Measurements from ENCODE around the gene RBM22.

RBM22 gene

DNA sequence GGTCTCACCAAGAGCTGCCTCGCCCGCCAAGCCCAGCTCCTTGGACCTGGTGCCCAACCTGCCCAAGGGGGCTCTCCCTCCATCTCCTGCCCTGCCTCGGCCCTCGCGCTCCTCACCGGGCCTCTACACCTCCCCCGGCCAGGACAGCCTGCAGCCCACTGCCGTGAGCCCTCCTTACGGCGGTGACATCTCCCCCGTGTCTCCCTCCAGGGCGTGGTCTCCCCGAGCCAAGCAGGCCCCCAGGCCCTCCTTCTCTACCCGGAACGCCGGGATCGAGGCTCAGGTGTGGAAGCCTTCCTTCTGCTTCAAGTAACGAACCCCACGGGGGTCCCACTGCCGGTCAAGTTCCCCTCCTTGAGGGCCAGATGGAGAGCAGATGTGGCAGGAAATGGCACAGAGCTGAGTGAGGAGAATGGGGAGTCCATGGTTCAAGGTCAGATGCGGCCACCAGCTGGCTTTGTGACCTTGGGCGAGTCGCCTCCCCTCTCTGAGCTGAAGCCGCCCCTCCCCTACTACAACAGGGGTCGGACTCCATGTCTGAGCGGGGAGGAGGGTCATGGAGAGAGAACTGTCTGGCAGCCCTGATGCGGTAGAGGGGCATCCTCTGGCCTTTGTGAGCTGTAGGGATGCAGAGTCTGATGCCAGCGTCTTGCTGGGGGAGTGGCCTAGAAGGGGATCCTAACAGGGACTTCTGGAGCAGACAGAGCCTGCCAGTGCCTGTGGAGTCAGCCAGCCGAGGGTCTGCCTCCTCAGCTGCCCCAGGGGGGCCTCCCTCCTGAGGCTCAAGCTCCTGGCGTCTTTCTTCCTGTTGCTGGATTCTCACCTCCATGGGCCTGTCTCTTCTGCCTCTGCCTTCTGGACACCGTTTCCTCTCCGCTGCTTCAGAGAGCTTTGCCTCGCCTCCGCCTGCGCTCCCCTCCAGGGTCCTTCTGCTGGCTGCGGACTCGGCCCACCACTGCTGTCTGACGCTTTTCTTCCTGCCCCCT is 50.5 kb downstream of the RBM22 start:
- no peak for DNase-seq

DNA sequence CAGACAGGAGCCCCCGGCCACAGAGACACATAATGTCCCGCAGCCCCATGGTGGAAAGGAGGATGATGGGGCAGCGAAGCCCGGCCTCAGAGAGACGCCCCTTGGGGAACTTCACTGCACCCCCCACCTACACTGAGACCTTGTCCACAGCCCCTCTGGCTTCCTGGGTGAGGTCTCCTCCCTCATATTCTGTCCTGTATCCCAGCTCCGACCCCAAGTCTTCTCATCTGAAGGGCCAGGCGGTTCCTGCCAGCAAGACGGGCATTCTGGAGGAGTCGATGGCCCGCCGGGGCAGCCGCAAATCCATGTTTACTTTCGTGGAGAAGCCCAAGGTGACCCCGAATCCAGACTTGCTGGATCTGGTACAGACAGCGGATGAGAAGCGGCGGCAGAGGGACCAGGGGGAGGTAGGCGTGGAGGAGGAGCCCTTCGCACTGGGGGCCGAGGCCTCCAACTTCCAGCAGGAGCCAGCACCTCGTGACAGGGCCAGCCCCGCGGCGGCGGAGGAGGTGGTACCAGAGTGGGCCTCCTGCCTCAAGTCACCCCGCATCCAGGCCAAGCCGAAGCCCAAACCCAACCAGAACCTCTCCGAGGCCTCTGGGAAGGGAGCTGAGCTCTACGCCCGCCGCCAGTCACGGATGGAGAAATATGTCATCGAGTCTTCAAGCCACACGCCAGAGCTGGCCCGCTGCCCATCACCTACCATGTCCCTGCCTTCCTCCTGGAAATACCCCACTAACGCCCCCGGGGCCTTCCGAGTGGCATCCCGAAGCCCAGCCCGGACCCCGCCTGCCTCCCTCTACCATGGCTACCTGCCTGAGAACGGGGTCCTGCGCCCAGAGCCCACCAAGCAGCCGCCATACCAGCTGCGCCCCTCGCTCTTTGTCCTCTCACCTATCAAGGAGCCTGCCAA is 51.5 kb downstream of the RBM22 start:
- DNase-seq, result no peak

DNA sequence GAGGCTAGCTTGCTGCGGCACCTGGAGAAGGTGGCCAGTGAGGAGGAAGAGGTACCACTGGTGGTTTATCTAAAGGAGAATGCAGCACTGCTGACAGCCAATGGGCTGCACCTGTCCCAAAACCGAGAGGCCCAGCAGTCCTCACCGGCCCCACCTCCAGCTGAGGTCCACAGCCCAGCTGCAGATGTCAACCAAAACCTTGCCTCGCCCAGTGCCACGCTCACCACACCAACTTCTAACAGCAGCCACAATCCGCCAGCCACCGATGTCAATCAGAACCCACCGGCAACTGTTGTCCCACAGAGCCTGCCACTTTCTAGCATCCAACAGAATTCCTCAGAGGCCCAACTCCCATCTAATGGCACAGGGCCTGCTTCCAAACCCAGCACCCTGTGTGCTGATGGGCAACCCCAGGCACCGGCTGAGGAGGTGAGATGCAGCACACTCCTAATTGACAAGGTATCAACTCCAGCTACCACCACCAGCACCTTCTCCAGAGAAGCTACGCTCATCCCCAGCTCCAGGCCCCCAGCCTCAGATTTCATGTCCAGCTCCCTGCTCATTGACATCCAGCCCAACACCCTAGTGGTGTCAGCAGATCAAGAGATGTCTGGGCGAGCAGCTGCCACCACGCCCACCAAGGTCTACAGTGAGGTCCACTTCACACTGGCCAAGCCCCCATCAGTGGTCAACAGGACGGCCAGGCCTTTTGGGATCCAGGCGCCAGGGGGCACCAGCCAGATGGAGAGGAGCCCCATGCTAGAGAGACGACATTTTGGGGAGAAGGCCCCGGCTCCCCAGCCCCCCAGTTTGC is 52.4 kb downstream of the RBM22 start:
- no peak for DNase-seq

DNA sequence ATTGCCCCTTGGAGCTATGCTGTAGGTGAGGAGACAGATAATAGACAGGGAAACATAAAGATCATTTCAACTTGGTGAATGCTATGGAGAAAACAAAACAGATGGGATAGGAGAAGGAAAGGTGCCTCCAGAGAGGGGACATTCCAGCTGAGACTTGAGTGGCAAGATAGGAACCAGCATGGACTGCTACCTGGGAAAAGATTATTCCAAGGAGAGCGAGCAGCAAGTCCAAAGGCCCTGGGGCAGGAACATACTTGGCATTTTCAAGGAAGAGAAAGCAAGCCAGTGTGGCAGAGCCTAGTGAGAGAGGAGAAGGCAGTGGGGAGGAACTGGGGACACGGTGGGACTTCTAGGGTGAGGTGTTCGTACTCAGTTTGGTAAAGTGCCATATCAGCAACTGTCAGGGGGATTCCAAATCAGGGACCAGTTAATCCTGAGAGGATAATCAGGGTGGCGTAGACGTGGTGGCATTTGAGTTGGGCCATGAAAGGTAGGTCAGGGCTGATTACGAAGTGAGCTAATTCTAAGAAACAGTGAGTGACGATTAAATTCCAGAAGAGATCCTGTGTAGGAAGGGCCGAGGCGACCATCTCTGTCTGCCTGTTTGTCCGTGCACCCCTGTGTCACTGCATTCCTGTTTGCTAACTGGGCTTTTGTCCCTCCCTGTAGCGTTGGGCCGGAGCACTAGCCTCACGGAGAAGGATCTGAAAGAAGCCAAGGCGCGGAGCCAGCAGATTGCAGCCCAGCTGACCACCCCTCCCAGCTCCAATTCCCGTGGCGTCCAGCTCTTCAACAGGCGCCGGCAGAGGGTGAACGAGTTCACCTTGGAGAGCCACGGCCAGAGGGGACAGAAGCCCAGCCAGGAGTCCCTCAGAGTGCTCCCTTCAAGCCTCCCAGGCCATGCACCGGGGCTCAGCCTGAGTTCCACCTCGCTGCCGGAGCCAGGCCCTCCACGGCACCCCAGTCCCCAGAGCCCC is 53.3 kb downstream of the RBM22 start:
- no peak for DNase-seq

DNA sequence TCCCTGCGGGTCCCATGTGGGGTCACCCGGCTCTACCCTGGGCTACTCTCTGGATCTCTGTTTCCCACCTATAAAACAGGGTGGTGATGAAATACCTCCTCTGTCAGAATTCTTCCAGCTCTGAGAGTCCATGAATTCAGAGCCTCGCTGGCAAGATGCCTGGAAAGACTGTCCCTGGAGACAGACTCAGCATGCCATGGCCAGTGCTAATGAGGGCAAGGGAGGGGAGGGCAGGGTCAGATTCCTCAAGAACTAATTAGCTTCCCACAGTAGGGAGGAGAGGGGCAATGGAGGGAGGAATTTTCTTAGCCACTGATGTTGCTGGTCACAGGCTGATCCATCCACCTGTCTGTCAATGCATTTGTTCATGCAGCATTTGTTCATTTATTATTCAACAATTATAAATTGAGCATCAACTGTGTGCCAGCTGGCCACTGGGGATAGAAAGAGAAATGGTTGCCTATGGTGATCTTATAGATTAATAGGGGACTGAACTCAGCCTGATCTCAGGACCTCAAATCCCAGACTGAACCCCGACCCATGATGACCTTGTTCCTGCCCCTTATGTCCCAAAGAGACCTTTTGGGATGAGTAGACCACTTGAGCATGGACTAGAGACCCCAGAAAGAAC is 55.7 kb downstream of the RBM22 start:
- DNase-seq, result peak; percentile 90

DNA sequence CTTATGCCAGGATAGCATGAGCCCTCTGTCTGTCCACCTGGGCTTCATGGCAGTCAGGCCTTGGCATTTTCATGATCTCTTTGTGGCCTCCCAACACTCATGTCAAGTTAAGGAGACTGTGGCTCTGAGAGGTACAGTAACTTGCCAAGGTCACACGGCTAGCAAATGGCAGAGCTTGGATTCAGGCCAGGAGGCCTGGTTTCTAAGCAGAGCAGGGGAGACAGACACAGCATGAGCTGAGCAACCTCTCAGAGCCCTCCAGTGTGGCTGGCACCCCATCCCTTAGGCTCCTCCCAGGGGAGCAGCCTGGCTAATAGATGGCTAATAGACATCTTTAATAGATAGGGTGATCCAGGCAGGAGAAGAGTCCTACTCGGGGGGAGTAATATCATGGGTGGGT is 56.3 kb downstream of the RBM22 start:
- no peak for DNase-seq

DNA sequence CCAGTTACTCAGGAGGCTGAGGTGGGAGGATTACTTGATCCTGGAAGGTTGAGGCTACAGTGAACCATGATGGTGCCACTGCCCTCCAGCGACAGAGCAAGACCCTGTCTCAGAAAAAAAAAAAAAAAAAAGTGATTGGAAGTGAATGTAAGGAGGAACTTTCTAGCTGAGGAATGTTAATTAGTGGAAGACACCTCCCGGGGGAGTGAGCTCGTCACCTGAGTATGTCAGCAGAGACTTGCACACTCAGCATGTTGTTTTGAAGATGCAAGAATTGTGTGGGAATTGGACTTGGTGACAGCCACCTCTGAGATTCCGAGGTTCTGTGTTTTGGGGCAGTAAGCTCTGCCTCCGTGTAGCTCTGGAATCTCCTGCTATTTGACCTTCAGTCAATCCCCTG is 56.8 kb downstream of the RBM22 start:
- peak; percentile 63 for DNase-seq

DNA sequence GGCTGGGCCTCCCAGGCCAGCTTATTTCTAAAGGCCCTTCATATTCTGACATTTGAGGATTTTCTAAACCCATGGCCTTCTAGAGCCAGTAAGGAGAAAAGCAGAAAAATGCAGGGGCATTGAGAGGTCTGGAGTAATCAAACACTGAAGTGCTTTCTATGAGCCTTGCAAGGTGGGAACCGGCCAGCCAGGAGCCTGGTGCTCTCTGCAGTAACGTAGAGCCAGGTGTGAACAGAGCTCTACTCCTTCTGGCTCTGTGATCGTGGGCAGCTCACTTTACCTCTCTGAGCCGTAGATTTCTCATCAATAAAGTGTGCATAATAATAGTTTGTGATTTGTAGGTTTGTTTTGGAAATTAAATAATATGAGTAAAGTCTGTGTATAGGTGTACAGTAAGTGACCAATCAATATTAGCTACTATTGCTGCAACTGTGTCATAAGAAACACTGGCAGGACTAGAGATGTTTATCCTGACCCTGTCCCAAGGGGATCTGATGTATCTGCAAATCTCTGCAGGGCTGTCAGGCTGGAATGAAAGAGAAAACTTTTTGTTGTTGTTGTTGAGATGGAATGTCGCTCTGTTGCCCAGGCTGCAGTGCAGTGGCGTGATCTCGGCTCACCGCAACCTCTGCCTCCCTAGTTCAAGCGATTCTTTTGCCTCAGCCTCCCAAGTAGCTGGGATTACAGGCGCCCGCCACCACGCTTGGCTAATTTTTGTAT is 57.7 kb downstream of the RBM22 start:
- no peak for DNase-seq

DNA sequence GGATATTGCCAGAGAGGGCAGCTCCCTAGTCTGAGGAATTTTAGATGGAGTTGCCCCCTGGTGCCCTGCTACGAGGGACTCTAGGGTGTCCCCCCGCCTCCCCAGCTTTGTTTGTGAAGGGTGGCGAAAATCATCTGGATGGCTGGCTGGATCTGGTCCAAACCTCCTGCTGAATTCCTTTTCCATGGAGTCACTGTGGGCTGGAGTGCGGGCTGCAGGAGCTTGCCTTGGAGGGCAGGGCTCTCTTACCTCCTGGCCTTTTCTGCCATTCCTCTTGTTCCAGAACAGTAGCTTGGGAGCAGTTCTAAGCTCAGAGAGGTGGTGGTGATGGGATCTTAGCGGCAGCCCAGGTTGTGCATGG is 58.3 kb downstream of the RBM22 start:
- peak; percentile 89 for DNase-seq

DNA sequence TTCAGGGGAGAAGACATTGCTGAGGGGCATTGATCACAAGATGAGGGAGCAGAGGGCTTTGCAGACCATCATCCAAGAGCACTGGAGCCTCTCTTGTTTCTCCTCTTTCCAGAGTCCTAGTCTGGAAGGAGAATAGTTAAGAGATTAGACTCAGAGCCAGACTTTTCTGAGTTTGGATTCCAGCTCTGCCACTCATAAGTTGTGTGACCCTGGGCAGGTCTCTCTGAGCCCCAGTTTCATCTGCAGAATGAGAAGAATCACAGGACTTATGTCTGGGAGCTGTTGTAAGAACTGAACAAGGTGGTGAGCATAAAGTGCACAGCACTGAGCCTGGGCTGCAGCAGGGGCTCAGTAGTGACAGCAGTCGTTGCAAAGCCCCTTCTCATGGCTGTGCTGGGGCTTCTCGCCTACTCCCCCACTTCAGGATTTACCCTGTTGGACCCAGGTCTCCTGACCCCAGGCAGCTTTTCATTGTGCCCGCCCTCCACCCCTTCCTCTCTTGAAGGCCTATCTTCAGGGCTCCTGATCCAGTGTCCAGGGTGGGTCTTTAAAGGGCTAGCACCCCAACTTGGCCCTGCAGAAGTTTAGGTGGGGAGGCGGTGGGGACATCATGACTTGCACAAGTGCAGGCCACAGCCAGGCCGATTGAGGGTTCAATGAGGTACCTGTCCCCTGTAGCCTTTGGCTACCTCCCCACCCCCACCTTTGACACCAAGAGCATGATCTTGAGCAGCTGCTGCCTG is 58.9 kb downstream of the RBM22 start:
- no peak for DNase-seq

DNA sequence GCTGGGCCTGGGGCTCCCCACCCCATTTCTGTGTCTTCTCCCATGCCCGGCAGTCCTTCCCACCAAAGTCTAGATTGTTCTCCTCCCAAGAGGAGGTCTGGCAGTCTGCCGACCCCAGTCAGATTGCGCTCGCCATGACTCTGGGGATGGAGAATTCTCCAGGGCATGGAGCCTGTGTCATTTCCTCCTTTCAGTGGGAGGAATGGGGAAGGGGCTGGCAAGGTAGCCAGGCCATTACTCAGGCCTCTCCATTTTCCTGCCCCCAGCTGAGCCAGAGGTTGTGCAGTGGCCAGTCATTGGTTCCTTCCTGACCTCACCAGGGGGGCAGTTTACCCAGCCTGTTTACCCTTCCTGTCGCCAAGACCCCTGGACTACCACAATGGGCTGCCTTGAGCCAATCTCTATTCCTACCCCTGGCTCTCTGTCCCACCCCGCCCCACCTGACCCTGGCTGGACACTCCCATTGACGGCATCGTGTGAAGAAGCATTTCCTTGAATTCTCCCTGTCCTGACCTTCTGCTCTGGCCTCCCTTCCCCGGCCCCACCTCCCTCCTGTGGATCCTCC is 59.8 kb downstream of the RBM22 start:
- peak; percentile 81 for DNase-seq

All from fibroblast of skin of right quadriceps (primary cell).